Measurements from ENCODE around the gene FAM118B. TPM values are rescaled to one million over a fixed set of nuclear protein-coding genes. Genes with fewer than 3 reads are reported as not detected.

The FAM118B gene
- total RNA-seq, 1 donor from 2014 or later: 37.5 TPM

- Histone ChIP-seq H3K27ac (no peak overlapping the region), H3K9me3 (no peaks in the 10 kb centered on the region), H3K4me3 (no peak overlapping the region), H3K27me3 (no peaks in the 10 kb centered on the region), H3K4me1 (no peaks in the 10 kb centered on the region), H3K36me3 (no peaks in the 10 kb centered on the region)
- DNase-seq (no peak), ATAC-seq (no peak)
- no peak for TF ChIP-seq CTCF (IDR thresholded peaks at IDR 0.05)
- intact Hi-C loops (cut with DNase I): no loop called here
Observed at GRCh38 chr11:126165311-126165720, 46.3 kb upstream of the FAM118B start.

DNA sequence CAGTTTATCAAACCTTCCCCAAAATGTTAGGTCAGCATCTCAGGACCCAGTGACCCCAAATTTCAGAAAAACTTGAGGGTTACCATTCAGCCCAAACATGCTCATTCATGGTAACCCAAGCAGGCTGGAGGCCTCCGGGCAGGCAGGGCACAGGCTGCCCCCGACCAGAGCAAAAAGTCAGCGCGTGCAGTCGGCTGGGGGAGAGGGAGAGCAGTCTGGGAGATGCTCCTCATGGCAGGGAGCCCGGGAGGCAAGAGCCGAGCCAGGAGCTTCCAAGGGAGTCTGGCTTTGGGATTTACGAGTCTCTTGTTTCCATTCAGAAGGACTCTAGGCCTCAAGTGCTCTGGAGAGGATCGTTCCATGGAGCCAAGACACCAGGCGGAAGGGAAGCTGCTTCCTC, 45.8 kb upstream of the FAM118B start:
- intact Hi-C loops (cut with DNase I): no loop called here
- H3K27ac ChIP-seq: no peak overlapping the region
- H3K27me3 ChIP-seq: no peaks in the 10 kb centered on the region
- no peak for TF ChIP-seq CTCF (IDR thresholded peaks at IDR 0.05)
- no peaks in the 10 kb centered on the region for H3K9me3 ChIP-seq
- no peaks in the 10 kb centered on the region for H3K4me1 ChIP-seq
- H3K4me3 ChIP-seq: no peak overlapping the region
- no peak for DNase-seq
- H3K36me3 ChIP-seq: no peaks in the 10 kb centered on the region
- ATAC-seq: no peak

GRCh38 chr11:126166413-126166812, 45.2 kb upstream of the FAM118B start:
- intact Hi-C loops (cut with DNase I): no loop called here
- H3K4me1 ChIP-seq: no peaks in the 10 kb centered on the region
- no peaks in the 10 kb centered on the region for H3K9me3 ChIP-seq
- DNase-seq (no peak), ATAC-seq (no peak)
- no peaks in the 10 kb centered on the region for H3K27me3 ChIP-seq
- no peak overlapping the region for H3K27ac ChIP-seq
- H3K36me3 ChIP-seq: no peaks in the 10 kb centered on the region
- H3K4me3 ChIP-seq: no peak overlapping the region
- no peak for TF ChIP-seq CTCF (IDR thresholded peaks at IDR 0.05)

DNA sequence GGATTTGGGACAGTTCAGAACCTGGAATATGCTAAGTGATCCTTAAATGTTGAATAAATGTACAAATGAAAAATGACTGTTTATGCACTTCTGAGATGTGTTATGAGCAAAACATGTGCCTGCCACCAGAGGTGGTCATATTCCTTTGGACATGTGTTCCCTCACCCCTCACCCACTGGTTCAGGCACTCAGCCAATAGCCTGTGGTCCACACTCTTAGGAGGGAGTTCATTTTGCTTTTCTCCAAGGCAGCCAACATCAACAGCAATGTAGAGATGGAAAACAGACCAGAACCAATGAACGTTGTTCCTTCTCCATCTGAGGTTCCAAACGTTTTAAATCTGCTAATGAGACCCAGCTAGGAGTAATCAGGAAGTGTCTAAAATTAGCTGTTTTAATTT, 44.1 kb upstream of the FAM118B start:
- no peaks in the 10 kb centered on the region for H3K9me3 ChIP-seq
- peaks cover 1% of the 10 kb centered on the region for H3K4me1 ChIP-seq
- H3K27ac ChIP-seq: no peak overlapping the region
- no peak for TF ChIP-seq CTCF (IDR thresholded peaks at IDR 0.05)
- no peaks in the 10 kb centered on the region for H3K36me3 ChIP-seq
- H3K27me3 ChIP-seq: no peaks in the 10 kb centered on the region
- intact Hi-C loops (cut with DNase I): no loop called here
- DNase-seq: no peak
- ATAC-seq: no peak
- H3K4me3 ChIP-seq: no peak overlapping the region

DNA sequence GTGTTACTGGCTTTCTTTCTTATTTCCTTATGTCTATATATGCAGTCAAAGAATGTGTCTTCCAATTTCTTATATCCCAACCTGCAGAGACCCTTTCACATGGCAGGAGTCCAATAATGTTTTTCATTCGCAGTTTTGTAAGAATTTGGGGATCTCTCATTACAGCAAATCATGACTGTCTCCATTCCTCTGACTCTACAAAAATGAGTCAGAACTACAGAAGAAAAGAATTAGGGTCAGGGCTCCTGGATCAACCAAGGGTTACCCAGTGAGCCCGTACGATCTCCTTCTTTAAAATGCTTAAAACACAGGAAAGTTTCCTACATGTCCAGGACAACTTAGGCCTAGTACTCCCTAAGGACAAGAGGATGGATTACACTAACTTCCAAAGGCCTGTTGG, 42.3 kb upstream of the FAM118B start:
- intact Hi-C loops (cut with DNase I): no loop called here
- H3K27ac ChIP-seq: no peak overlapping the region
- H3K4me3 ChIP-seq: no peak overlapping the region
- H3K9me3 ChIP-seq: no peaks in the 10 kb centered on the region
- no peaks in the 10 kb centered on the region for H3K27me3 ChIP-seq
- ATAC-seq: no peak
- DNase-seq: no peak
- H3K4me1 ChIP-seq: peaks cover 3% of the 10 kb centered on the region
- H3K36me3 ChIP-seq: no peaks in the 10 kb centered on the region
- TF ChIP-seq CTCF (IDR thresholded peaks at IDR 0.05): no peak

DNA sequence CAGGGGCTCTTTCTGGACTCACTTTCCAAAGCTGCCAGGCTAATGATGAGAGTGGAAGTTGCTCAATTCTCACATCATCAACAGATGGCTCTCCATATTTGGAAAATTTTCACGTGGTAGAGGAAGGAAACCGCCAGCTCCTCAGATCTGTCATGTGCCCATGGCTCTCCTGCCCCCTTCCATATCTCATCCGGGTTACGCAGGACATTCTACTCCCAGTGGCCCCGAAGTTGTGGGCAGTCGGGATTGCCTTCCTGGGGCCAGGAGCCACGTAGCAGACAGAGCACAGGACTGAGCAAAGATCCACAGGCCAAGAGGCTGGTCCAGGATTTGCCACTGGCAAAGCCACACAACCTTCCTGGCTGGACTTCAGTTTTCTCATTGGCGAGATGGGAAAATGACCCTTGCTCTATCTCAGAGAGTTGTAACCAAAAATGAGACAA, 39.0 kb upstream of the FAM118B start:
- no peak overlapping the region for H3K4me3 ChIP-seq
- no peak for DNase-seq
- H3K9me3 ChIP-seq: no peaks in the 10 kb centered on the region
- intact Hi-C loops (cut with DNase I): no loop called here
- H3K27ac ChIP-seq: no peak overlapping the region
- H3K4me1 ChIP-seq: peaks cover 3% of the 10 kb centered on the region
- ATAC-seq: no peak
- H3K27me3 ChIP-seq: no peaks in the 10 kb centered on the region
- H3K36me3 ChIP-seq: no peaks in the 10 kb centered on the region
- TF ChIP-seq CTCF (IDR thresholded peaks at IDR 0.05): no peak
